ENCODE results near the gene ORMDL1. TPM values are rescaled to one million over a fixed set of nuclear protein-coding genes. Genes with fewer than 3 reads are reported as not detected.

The ORMDL1 gene
- total and polyA plus RNA-seq, 7 experiments from 2014 or later = 70.5 to 208 (median 112) TPM

- no peak overlapping the region for H3K27ac ChIP-seq (ENCODE audit: low read depth, low read length)
- no peaks in the 10 kb centered on the region for H3K27me3 ChIP-seq (ENCODE audit: control insufficient read depth in 2 of 2, insufficient read depth in 2 of 2, low read length in 2 of 2)
- H3K9me3 ChIP-seq (ENCODE audit: control insufficient read depth in 2 of 3, low read length in 3 of 3) = no peaks in the 10 kb centered on the region
- Mint-ChIP-seq H3K4me3 (peak overlapping the region in 1 of 10 donors; percentile 13), H3K4me1 (peaks cover 0 to 8% (median 0%) of the 10 kb centered on the region in 7 donors), H3K9me3 (no peaks in the 10 kb centered on the region), H3K27ac (no peak overlapping the region), H3K36me3 (peaks cover 4 to 36% (median 13%) of the 10 kb centered on the region in 5 donors), H3K27me3 (no peaks in the 10 kb centered on the region)
- CTCF ChIA-PET = interaction anchor here (0.8 to 0.9 kb wide), 2 partner anchors 14 to 30 kb away, joined by 3 read pairs; partner anchors contain the start of gene PMS1
- H3K36me3 ChIP-seq (ENCODE audit: control insufficient read depth in 2 of 3, insufficient read depth in 3 of 3, low read length in 3 of 3) = peaks cover 0 to 29% (median 3%) of the 10 kb centered on the region in 3 experiments
- H3K4me1 ChIP-seq (ENCODE audit: control insufficient read depth in 2 of 2, insufficient read depth in 2 of 2, low read length in 2 of 2) = no peaks in the 10 kb centered on the region
- POLR2A ChIA-PET = no interaction called here
- DNase-seq (no peak), ATAC-seq (no peak)
- H3K4me3 ChIP-seq (ENCODE audit: low read length) = no peak overlapping the region
- intact Hi-C loops (cut with micrococcal nuclease) = loop anchor here (2.0 to 5.0 kb wide), 2 partner anchors 272 to 573 kb away; no protein-coding TSS in a partner anchor
These were observed 14.8 kb upstream of the ORMDL1 start for GRCh38 chr2:189799030-189799331.

- Histone ChIP-seq H3K9me3 (ENCODE audit: control insufficient read depth in 2 of 3, low read length in 3 of 3) (no peaks in the 10 kb centered on the region), H3K27me3 (ENCODE audit: control insufficient read depth in 2 of 2, insufficient read depth in 2 of 2, low read length in 2 of 2) (no peaks in the 10 kb centered on the region), H3K4me3 (ENCODE audit: low read length) (no peak overlapping the region), H3K27ac (ENCODE audit: low read depth, low read length) (no peak overlapping the region), H3K36me3 (ENCODE audit: control insufficient read depth in 2 of 3, insufficient read depth in 3 of 3, low read length in 3 of 3) (peaks cover 0 to 34% (median 3%) of the 10 kb centered on the region in 3 experiments), H3K4me1 (ENCODE audit: control insufficient read depth in 2 of 2, insufficient read depth in 2 of 2, low read length in 2 of 2) (no peaks in the 10 kb centered on the region)
- CTCF ChIA-PET = interaction anchor here (0.8 to 0.9 kb wide), 2 partner anchors 14 to 31 kb away, joined by 3 read pairs; partner anchors contain the start of gene PMS1
- H3K36me3 Mint-ChIP-seq = peaks cover 4 to 32% (median 13%) of the 10 kb centered on the region in 5 donors
- DNase-seq (no peak), ATAC-seq (peak; percentile 62)
- intact Hi-C loops (cut with micrococcal nuclease) = loop anchor here (2.0 to 5.0 kb wide), 2 partner anchors 272 to 574 kb away; no protein-coding TSS in a partner anchor
- H3K9me3 Mint-ChIP-seq = no peaks in the 10 kb centered on the region
- H3K4me3 Mint-ChIP-seq = no peak overlapping the region
- POLR2A ChIA-PET = no interaction called here
- H3K27me3 Mint-ChIP-seq = no peaks in the 10 kb centered on the region
- peaks cover 0 to 8% (median 0%) of the 10 kb centered on the region in 7 donors for H3K4me1 Mint-ChIP-seq
- no peak overlapping the region for H3K27ac Mint-ChIP-seq
These were observed 14.3 kb upstream of the ORMDL1 start for GRCh38 chr2:189798312-189799029.

- Histone ChIP-seq H3K9me3 (ENCODE audit: control insufficient read depth in 2 of 3, low read length in 3 of 3) (no peaks in the 10 kb centered on the region), H3K4me3 (ENCODE audit: low read length) (no peak overlapping the region), H3K36me3 (ENCODE audit: control insufficient read depth in 2 of 3, insufficient read depth in 3 of 3, low read length in 3 of 3) (peaks cover 0 to 40% (median 3%) of the 10 kb centered on the region in 3 experiments), H3K27ac (ENCODE audit: low read depth, low read length) (no peak overlapping the region), H3K27me3 (ENCODE audit: control insufficient read depth in 2 of 2, insufficient read depth in 2 of 2, low read length in 2 of 2) (no peaks in the 10 kb centered on the region), H3K4me1 (ENCODE audit: control insufficient read depth in 2 of 2, insufficient read depth in 2 of 2, low read length in 2 of 2) (no peaks in the 10 kb centered on the region)
- intact Hi-C loops (cut with micrococcal nuclease) = loop anchor here (2.0 to 5.0 kb wide), 2 partner anchors 273 to 574 kb away; no protein-coding TSS in a partner anchor
- Mint-ChIP-seq H3K4me1 (peaks cover 0 to 8% (median 0%) of the 10 kb centered on the region in 7 donors), H3K4me3 (no peak overlapping the region), H3K36me3 (peaks cover 4 to 36% (median 14%) of the 10 kb centered on the region in 5 donors), H3K27me3 (no peaks in the 10 kb centered on the region), H3K9me3 (no peaks in the 10 kb centered on the region), H3K27ac (peak overlapping the region in 1 of 9 donors; percentile 29)
- CTCF ChIA-PET = no interaction called here
- POLR2A ChIA-PET = no interaction called here
- ATAC-seq (no peak), DNase-seq (no peak)
These were observed 13.8 kb upstream of the ORMDL1 start for GRCh38 chr2:189797902-189798301.

- H3K9me3 ChIP-seq (ENCODE audit: control insufficient read depth in 2 of 3, low read length in 3 of 3) = no peaks in the 10 kb centered on the region
- ATAC-seq = no peak
- intact Hi-C loops (cut with micrococcal nuclease) = no loop called here
- Mint-ChIP-seq H3K36me3 (peaks cover 4 to 33% (median 13%) of the 10 kb centered on the region in 5 donors), H3K4me3 (no peak overlapping the region), H3K4me1 (peaks cover 0 to 10% (median 2%) of the 10 kb centered on the region in 7 donors), H3K27me3 (no peaks in the 10 kb centered on the region), H3K27ac (no peak overlapping the region), H3K9me3 (no peaks in the 10 kb centered on the region)
- DNase-seq = no peak
- CTCF ChIA-PET = no interaction called here
- peaks cover 0 to 34% (median 3%) of the 10 kb centered on the region in 3 experiments for H3K36me3 ChIP-seq (ENCODE audit: control insufficient read depth in 2 of 3, insufficient read depth in 3 of 3, low read length in 3 of 3)
- H3K27me3 ChIP-seq (ENCODE audit: control insufficient read depth in 2 of 2, insufficient read depth in 2 of 2, low read length in 2 of 2) = no peaks in the 10 kb centered on the region
- H3K4me3 ChIP-seq (ENCODE audit: low read length) = no peak overlapping the region
- peaks cover 0 to 7% of the 10 kb centered on the region in 2 donors for H3K4me1 ChIP-seq (ENCODE audit: control insufficient read depth in 2 of 2, insufficient read depth in 2 of 2, low read length in 2 of 2)
- no peak overlapping the region for H3K27ac ChIP-seq (ENCODE audit: low read depth, low read length)
- POLR2A ChIA-PET = interaction anchor here (0.7 kb wide), 1 partner anchor 11 kb away, joined by 3 read pairs; no protein-coding TSS in a partner anchor
These were observed 10.2 kb upstream of the ORMDL1 start for GRCh38 chr2:189794310-189794709.

- peak overlapping the region in 1 of 9 donors; percentile 80 for H3K27ac Mint-ChIP-seq
- DNase-seq (no peak), ATAC-seq (no peak)
- ChIA-PET CTCF (no interaction called here), POLR2A (no interaction called here)
- Histone ChIP-seq H3K9me3 (ENCODE audit: control insufficient read depth in 2 of 3, low read length in 3 of 3) (no peaks in the 10 kb centered on the region), H3K27me3 (ENCODE audit: control insufficient read depth in 2 of 2, insufficient read depth in 2 of 2, low read length in 2 of 2) (no peaks in the 10 kb centered on the region), H3K36me3 (ENCODE audit: control insufficient read depth in 2 of 3, insufficient read depth in 3 of 3, low read length in 3 of 3) (peaks cover 0 to 30% (median 3%) of the 10 kb centered on the region in 3 experiments), H3K4me1 (ENCODE audit: control insufficient read depth in 2 of 2, insufficient read depth in 2 of 2, low read length in 2 of 2) (peaks cover 0 to 7% of the 10 kb centered on the region in 2 donors), H3K27ac (ENCODE audit: low read depth, low read length) (no peak overlapping the region), H3K4me3 (ENCODE audit: low read length) (peak overlapping the region; percentile 36)
- H3K9me3 Mint-ChIP-seq = no peaks in the 10 kb centered on the region
- intact Hi-C loops (cut with micrococcal nuclease) = no loop called here
- peaks cover 2 to 40% (median 17%) of the 10 kb centered on the region in 5 donors for H3K36me3 Mint-ChIP-seq
- peaks cover 0 to 12% (median 9%) of the 10 kb centered on the region in 7 donors for H3K4me1 Mint-ChIP-seq
- no peaks in the 10 kb centered on the region for H3K27me3 Mint-ChIP-seq
- peak overlapping the region in 2 of 10 donors; percentile 57 to 69 for H3K4me3 Mint-ChIP-seq
These were observed 7.4 kb upstream of the ORMDL1 start for GRCh38 chr2:189791338-189792042.

- POLR2A ChIA-PET = interaction anchor here (0.6 to 4.2 kb wide), 14 partner anchors 8 to 343 kb away, joined by 3 to 67 read pairs (median 3); partner anchors contain the start of genes ASNSD1, OSGEPL1, SLC40A1 and WDR75
- Histone ChIP-seq H3K9me3 (ENCODE audit: control insufficient read depth in 2 of 3, low read length in 3 of 3) (no peaks in the 10 kb centered on the region), H3K27me3 (ENCODE audit: control insufficient read depth in 2 of 2, insufficient read depth in 2 of 2, low read length in 2 of 2) (no peaks in the 10 kb centered on the region), H3K27ac (ENCODE audit: low read depth, low read length) (peak overlapping the region; percentile 92), H3K4me3 (ENCODE audit: low read length) (peak overlapping the region; percentile 76), H3K36me3 (ENCODE audit: control insufficient read depth in 2 of 3, insufficient read depth in 3 of 3, low read length in 3 of 3) (peaks cover 0 to 25% (median 0%) of the 10 kb centered on the region in 3 experiments), H3K4me1 (ENCODE audit: control insufficient read depth in 2 of 2, insufficient read depth in 2 of 2, low read length in 2 of 2) (peaks cover 21 to 24% of the 10 kb centered on the region in 2 donors)
- peak overlapping the region; percentile 86 to 97 (median 94) for H3K4me3 Mint-ChIP-seq
- intact Hi-C loops (cut with micrococcal nuclease) = loop anchor here (1.0 to 10.0 kb wide), 6 partner anchors 11 to 1371 kb away; partner anchors contain the start of genes GLS (in 2 of the 2) and STAT4 (in 1 of the 2)
- H3K36me3 Mint-ChIP-seq = peaks cover 0 to 31% (median 25%) of the 10 kb centered on the region in 5 donors
- H3K27me3 Mint-ChIP-seq = no peaks in the 10 kb centered on the region
- H3K9me3 Mint-ChIP-seq = no peaks in the 10 kb centered on the region
- H3K27ac Mint-ChIP-seq = peak overlapping the region; percentile 89 to 97 (median 95)
- DNase-seq (peak in 1 of 9 donors; percentile 26), ATAC-seq (no peak)
- CTCF ChIA-PET = interaction anchor here (0.6 to 2.0 kb wide), 2 partner anchors 20 to 40 kb away, joined by 3 to 6 read pairs; partner anchors contain the start of gene OSGEPL1
- peaks cover 31 to 77% (median 63%) of the 10 kb centered on the region in 7 donors for H3K4me1 Mint-ChIP-seq
These were observed 650 bp downstream of the ORMDL1 start for GRCh38 chr2:189783451-189783926.

Measured in naive thymus-derived CD4-positive, alpha-beta T cell (primary cell).